Activated B cell treated with CpG ODN at 0.5 μM for 24 hours (primary cell): Measurements from ENCODE around the gene BUB1B. TPM values are rescaled to one million over a fixed set of nuclear protein-coding genes. Genes with fewer than 3 reads are reported as not detected.
"Not testable (repeated sequence)": the region's sequence is repeated elsewhere in the genome, so short reads cannot be mapped to it uniquely, and the experiment has no call there.

Source experiments
- ATAC-seq: fragments of 200-7000 bp; cut with Tn5 transposase; one replicate; pipeline ENCODE4 v1.10.0; 2021; ENCODE audit warnings: low read depth, mild to moderate bottlenecking, moderate library complexity
- CTCF ChIA-PET: fragments of 350-600 bp; sonication (Branson Sonifier 250); formaldehyde crosslinking; loops from one replicate; lab custom pipeline; 2021; ENCODE audit warnings: antibody characterized with exemption; lab: Charles Lee
- POLR2A ChIA-PET: fragments of 350-600 bp; sonication (Branson Sonifier 250); formaldehyde crosslinking; loops from one replicate; lab custom pipeline; 2021; ENCODE audit warnings: antibody characterized with exemption; lab: Charles Lee
- DNase-seq: peaks from one replicate; pipeline ENCODE4 v3.0.0; 2022
- H3K27ac Mint-ChIP-seq: one replicate; pipeline ENCODE4 v1.8.0; 2020; ENCODE audit warnings: mixed read lengths
- H3K27me3 Mint-ChIP-seq: one replicate; pipeline ENCODE4 v1.8.0; 2021; ENCODE audit warnings: mixed read lengths
- H3K36me3 Mint-ChIP-seq: one replicate; pipeline ENCODE4 v1.8.0; 2021; ENCODE audit warnings: low read depth, mixed read lengths
- H3K4me1 Mint-ChIP-seq: one replicate; pipeline ENCODE4 v1.8.0; 2021; ENCODE audit warnings: mixed read lengths
- H3K4me3 Mint-ChIP-seq: one replicate; pipeline ENCODE4 v1.8.0; 2020; ENCODE audit warnings: mild to moderate bottlenecking, mixed read lengths
- H3K9me3 Mint-ChIP-seq: one replicate; pipeline ENCODE4 v1.8.0; 2020; ENCODE audit warnings: mixed read lengths
- intact Hi-C: fragments of 100-400 bp; cut with micrococcal nuclease; formaldehyde crosslinking; loops from one replicate; pipeline ENCODE4 v1.15.1; 2024
- total RNA-seq: library from RNA; stranded (reverse); gene quantifications from 2 replicates; pipeline ENCODE4 v1.2.3, GENCODE V29; 2022
- TF ChIP-seq, protein P1 (sequence below): fragments of 200-600 bp; IDR thresholded peaks from one replicate; pipeline ENCODE4 v1.8.0; 2022; ENCODE audit warnings: antibody characterized with exemption, mild to moderate bottlenecking

The BUB1B gene
- total RNA-seq, 1 donor from 2014 or later: 3.9 TPM

DNA sequence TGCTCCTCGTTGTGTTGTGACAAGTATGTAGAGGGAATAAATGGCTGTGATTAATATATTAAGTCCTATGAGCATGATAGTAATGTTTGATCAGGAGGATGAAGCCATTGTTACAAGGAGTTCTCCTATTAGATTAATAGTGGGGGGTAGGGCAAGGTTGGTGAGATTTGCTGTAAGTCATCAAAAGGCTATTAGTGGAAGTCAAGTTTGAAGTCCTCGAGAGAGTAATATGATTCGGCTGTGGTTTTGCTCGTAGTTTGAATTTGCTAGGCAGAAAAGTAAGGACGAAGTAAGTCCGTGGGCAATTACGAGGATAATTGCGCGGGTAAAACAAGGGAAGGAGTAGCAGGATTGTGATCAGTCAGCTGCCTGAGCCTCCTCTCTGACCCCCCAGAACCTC lies 26.0 kb upstream of the BUB1B start:
- intact Hi-C loops: no loop called here

GRCh38 chr15:40135846-40136450 lies 24.9 kb upstream of the BUB1B start:
- H3K27me3 Mint-ChIP-seq, H3K9me3 Mint-ChIP-seq, H3K4me3 Mint-ChIP-seq, POLR2A ChIA-PET, H3K27ac Mint-ChIP-seq, CTCF ChIA-PET, H3K4me1 Mint-ChIP-seq, DNase-seq, H3K36me3 Mint-ChIP-seq, intact Hi-C loops, ATAC-seq: not testable (repeated sequence)

More for the DNA sequence above, 26.0 kb upstream of the BUB1B start:
- ATAC-seq: no peak
- POLR2A ChIA-PET: no interaction called here
- Mint-ChIP-seq H3K4me1 (no peaks in the 10 kb centered on the region), H3K27ac (no peak overlapping the region), H3K4me3 (no peak overlapping the region), H3K27me3 (no peaks in the 10 kb centered on the region), H3K36me3 (no peaks in the 10 kb centered on the region), H3K9me3 (no peaks in the 10 kb centered on the region)
- CTCF ChIA-PET: interaction anchor here (0.9 to 1.5 kb wide), 3 partner anchors 20 to 89 kb away, joined by 3 read pairs; no protein-coding TSS in a partner anchor
- DNase-seq: no peak
- TF ChIP-seq, protein P1, sequence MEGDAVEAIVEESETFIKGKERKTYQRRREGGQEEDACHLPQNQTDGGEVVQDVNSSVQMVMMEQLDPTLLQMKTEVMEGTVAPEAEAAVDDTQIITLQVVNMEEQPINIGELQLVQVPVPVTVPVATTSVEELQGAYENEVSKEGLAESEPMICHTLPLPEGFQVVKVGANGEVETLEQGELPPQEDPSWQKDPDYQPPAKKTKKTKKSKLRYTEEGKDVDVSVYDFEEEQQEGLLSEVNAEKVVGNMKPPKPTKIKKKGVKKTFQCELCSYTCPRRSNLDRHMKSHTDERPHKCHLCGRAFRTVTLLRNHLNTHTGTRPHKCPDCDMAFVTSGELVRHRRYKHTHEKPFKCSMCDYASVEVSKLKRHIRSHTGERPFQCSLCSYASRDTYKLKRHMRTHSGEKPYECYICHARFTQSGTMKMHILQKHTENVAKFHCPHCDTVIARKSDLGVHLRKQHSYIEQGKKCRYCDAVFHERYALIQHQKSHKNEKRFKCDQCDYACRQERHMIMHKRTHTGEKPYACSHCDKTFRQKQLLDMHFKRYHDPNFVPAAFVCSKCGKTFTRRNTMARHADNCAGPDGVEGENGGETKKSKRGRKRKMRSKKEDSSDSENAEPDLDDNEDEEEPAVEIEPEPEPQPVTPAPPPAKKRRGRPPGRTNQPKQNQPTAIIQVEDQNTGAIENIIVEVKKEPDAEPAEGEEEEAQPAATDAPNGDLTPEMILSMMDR: no peak

- DNase-seq (no peak), ATAC-seq (no peak)
- ChIA-PET CTCF (no interaction called here), POLR2A (no interaction called here)
- no peaks in the 10 kb centered on the region for H3K36me3 Mint-ChIP-seq
- no peak overlapping the region for H3K27ac Mint-ChIP-seq
- H3K9me3 Mint-ChIP-seq: no peaks in the 10 kb centered on the region
- H3K27me3 Mint-ChIP-seq: no peaks in the 10 kb centered on the region
- H3K4me3 Mint-ChIP-seq: no peak overlapping the region
- TF ChIP-seq, protein P1: no peak
- no peaks in the 10 kb centered on the region for H3K4me1 Mint-ChIP-seq
- intact Hi-C loops: no loop called here
Measured at GRCh38 chr15:40136470-40137302, 24.2 kb upstream of the BUB1B start.

- POLR2A ChIA-PET: no interaction called here
- ATAC-seq: no peak
Measured at GRCh38 chr15:40137303-40138200, 23.3 kb upstream of the BUB1B start.

GRCh38 chr15:40138201-40138570 lies 22.7 kb upstream of the BUB1B start:
- H3K4me3 Mint-ChIP-seq, CTCF ChIA-PET, H3K36me3 Mint-ChIP-seq, H3K9me3 Mint-ChIP-seq, POLR2A ChIA-PET, ATAC-seq, DNase-seq, intact Hi-C loops, H3K27ac Mint-ChIP-seq, H3K4me1 Mint-ChIP-seq, H3K27me3 Mint-ChIP-seq: not testable (repeated sequence)

More at GRCh38 chr15:40137303-40138200, 23.3 kb upstream of the BUB1B start:
- Mint-ChIP-seq H3K36me3 (no peaks in the 10 kb centered on the region), H3K4me1 (no peaks in the 10 kb centered on the region), H3K9me3 (no peaks in the 10 kb centered on the region), H3K27me3 (no peaks in the 10 kb centered on the region), H3K27ac (no peak overlapping the region), H3K4me3 (no peak overlapping the region)
- no peak for DNase-seq
- intact Hi-C loops: no loop called here
- TF ChIP-seq, protein P1: no peak
- CTCF ChIA-PET: no interaction called here
